ENCODE data around the gene ASGR2.
"Not testable (repeated sequence)": the region's sequence is repeated elsewhere in the genome, so short reads cannot be mapped to it uniquely, and the experiment has no call there.

Gene ASGR2

GRCh38 chr17:7123844-7124243 is 9.2 kb upstream of the ASGR2 start:
- FAIRE-seq: no peak

DNA sequence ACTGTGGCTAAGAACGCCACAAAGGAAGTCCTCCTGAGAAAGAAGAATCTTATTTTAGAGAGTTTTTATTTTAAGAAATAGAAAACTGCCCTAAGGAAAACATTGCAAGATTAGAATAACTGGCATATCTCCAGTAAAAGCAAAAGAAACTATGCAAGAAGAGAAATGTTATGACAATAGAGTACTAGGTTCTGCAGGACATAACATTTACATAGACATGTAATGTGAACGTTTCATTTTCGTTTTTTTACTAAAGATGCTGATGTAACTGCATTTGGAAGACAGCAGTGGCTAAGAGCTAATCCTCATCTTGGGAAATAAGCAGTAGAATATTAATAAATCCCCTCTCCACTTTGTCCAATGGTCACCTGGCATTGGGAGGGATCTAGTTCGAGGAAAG is 7.8 kb upstream of the ASGR2 start:
- no peak for FAIRE-seq

DNA sequence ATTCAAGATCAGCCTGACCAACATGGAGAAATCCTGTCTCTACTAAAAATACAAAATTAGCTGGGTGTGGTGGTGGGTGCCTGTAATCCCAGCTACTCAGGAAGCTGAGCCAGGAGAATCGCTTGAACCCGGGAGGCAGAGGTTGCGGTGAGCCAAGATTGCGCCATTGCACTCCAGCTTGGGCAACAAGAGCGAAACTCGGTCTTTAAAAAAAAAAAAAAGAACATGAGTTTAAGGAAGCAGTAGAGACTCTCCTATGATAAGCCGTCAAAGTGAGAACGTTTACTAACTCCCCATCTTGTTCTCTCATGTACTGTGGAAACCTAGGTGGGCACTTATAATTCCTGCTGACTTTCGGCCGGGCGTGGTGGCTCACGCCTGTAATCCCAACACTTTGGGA is 6.0 kb upstream of the ASGR2 start:
- FAIRE-seq: not testable (repeated sequence)

DNA sequence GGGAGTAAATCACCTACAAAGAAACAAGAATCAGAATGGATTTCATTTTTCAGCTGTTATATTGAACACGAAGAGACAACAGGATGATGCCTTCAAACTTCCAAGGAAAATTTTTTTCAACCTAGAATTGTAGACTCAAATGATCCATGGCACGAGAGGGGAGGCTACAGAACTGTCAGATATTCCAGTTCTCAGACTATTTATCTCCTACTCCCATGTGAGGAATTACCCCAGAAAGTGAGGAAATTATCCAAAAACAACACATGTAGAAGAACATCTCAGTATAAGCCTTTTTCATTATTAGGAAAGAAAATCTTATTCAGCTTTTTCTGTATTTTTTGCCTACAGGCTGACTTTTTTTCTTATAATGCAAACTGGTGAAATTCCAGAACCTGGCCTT is 5.5 kb upstream of the ASGR2 start:
- no peak for FAIRE-seq

GRCh38 chr17:7119314-7119713 is 4.7 kb upstream of the ASGR2 start:
- FAIRE-seq: no peak

- FAIRE-seq: no peak
Measured at GRCh38 chr17:7114875-7115614, 423 bp upstream of the ASGR2 start.

DNA sequence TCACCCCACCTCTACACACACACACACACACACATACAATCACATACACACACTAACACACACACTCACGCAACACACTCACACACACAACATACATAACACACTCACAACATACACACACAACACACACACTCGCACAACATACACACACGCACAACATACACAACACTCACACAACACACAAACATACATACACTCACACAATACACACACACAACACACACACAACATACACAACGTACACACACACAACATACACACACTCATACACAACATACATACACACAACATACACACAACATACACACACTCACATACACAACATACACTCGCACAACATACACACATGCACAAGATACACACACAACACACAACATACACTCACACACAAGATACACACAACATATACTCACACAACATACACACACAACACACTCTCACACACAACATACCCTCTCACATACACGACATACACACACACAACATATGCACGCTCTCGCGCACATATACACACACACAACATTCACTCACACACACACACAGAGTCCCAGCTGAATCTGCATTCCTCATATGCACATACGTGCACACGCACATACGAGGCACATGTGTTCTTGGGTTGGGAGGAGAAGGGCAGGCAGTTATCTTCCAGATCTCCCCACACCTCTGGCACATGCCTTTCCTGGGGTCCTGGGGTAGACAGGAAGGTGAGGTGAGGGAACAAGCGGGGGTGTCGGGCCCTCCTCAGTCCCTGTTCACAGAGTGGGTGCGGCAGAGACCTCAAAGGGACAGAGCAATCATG is 1.1 kb downstream of the ASGR2 start:
- FAIRE-seq: no peak

DNA sequence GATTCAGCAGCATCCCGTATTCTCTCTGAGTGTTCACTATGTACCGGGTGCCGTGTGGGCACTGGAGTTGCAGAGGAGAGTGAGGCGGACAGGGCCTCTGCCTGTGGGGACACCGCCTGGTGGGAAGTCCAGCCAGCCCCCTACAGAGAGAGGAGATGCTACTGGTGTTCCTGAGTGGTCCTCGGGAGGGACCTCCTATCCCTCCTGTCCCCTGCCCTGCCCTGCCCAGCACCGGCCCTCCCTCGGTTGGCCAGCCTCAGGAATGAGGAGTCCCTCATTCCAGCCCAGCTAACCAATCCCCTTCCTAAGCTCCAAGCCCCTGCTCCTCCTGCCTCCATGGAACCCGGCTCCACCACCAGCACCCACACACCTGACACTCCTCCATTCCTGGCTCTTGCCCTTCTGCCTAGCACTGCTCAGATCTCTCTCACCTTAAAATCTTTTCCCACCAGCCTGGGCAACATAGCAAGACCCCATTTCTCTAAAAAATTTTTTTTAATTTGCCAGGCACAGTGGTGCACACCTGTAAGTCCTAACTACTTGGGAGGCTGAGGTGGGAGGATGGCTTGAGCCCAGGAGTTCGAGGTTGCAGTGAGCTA is 2.0 kb downstream of the ASGR2 start:
- FAIRE-seq: no peak

GRCh38 chr17:7111784-7112509 is 2.7 kb downstream of the ASGR2 start:
- no peak for FAIRE-seq

DNA sequence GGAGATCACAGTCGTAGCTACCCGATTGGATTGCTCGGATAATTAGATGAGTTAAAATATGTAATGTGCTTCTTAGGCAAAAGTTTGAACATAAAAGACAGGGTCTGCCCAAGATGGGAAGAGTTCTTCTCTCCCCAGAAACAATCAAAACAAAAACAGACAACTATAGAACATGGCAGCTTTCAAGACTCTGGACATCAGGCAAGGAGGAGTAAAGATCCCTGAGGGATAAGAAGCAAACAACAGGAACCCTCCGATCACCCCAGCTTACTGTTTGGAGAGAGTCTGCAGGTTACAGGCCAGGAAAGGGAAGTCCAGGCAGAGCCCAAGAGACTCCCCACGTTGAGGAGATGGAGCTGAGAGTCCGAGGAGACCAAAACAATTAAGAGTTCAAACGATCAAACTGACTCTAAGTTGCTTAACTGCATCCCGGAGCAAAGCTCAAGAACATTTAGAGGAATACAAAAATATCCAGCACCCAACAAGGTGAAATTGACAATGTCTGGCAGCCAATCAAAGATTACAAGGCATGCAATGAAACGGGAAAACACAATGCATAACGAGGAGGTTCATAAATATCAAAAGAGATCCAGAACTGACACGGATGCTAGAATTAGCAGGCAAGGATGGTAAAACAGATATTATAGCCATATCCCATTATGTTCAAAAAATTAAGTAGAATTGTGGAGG is 3.9 kb downstream of the ASGR2 start:
- FAIRE-seq: no peak

DNA sequence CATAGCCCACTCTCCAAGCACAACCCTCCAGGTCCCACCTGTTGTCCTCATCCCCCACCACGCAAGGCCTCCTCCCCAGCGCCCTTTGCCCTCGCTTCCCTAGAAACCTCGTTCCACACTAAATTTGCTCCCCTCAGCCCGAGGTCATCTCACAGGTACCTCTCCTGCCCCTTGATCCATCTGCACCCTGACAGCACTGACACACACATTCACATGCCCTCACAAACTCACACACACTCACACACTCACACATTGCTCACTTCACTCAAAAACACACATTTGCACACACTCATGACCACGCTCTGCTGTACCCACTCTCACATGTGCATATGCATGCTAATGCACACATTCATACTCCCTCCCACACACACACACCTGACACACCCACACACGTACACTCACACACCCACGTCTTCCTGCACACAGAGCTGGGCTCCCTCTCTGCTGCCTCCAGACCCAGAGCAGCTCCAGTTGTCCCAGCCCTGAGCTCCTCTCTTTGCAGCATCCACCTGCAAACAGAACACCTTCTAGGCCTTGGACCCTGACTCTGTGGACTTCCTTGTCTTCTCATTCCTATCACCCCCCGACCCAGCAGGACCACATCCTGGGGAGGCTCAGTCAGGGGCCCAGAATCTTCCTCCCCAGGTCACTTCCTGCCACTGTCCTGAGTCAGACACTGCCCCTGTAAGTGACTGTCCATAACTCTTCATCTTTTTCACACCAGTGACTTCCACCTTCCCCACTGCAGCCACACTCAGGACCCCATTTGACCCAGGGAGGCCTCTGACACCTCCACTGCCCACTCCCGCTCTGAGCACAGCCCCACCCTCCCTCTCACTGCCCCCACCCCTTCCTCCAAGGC is 4.9 kb downstream of the ASGR2 start:
- FAIRE-seq: no peak

DNA sequence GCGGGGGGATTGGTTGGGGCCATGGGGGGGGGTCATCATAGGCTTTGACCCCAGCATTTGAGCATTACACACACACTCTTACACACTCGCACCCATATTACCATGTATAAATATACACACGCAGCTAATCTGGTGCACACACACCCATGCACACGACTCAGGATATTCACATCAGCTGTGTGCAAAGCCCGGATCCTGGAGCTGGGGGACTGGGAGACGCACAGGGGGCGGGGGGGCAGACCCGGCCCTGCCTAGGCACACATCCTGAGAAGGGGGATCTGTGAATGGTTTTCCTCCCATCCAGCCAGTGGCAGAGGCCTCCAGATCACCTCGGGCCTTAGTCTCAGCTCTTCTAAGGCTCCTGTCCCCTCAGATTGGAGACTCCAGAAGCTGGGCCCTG is 5.6 kb downstream of the ASGR2 start:
- FAIRE-seq: no peak

- no peak for FAIRE-seq
Measured at GRCh38 chr17:7108560-7108925, 6.1 kb downstream of the ASGR2 start.

DNA sequence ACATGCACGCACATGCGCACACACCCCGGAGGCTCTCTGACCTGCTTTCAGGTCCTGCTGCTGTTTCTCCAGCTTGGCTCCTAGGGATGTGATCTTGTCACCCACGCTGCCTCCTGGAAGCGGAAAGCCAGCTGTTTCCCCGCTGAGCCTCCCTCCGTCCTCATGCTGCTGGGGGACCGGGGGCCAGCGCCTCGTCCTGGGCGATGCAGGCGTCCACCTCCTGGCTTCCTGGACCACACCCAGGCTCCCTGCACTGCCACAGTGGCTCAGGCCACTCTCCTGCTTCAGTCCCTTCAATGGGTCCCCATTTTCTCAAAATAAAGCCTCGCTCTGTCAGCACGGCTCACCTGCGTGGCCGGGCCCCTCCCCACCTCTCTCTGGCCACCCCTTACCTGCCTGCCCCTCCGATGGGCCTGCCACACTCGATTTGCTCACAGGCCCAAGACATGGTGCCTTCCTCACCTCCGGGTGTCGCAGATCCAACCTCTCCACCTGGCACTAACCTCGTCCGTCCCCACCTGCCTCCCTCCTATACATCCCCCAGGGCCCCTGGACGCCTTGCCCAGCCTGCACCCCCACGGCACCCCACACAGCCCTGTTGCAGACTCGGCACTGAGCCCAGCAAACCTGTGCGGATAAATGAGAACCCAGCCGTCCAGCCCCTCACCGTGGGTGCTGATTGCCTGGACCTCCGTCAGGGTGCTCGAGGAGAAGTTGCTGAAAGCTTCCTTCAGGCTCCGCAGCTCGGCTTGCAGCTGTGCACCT is 6.6 kb downstream of the ASGR2 start:
- FAIRE-seq: no peak

DNA sequence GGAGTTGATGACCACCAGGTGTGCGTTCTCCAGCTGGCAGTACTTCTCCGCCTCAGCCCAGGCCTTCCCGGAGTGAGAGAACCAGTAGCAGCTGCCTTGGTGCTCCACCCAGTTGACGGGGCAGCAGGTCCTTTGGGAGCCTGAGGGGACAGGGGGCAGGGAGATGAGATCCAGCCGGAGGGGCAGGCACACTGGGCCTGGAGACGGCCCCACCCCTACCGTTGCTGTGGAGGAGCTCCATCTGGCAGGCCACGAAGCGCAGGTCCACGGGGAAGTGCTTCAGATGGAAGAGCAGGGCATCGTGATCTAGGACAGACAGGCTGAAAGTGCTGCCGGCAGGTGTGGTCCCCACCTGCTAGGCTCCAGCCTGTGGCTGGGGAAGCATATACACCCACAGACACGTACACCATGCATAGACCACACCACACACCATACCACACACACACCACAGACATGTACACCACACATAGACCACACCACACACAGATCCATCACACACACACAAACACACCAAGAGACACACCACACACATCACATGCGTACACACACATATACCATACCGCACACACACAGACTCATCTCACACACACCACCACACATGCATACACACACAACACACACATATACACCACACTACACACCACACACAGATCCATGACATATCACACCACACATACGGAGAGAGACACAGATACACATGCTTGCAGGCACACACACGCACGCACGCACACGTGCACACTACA is 7.4 kb downstream of the ASGR2 start:
- no peak for FAIRE-seq

GRCh38 chr17:7102421-7102820 is 12.2 kb downstream of the ASGR2 start:
- FAIRE-seq: no peak

DNA sequence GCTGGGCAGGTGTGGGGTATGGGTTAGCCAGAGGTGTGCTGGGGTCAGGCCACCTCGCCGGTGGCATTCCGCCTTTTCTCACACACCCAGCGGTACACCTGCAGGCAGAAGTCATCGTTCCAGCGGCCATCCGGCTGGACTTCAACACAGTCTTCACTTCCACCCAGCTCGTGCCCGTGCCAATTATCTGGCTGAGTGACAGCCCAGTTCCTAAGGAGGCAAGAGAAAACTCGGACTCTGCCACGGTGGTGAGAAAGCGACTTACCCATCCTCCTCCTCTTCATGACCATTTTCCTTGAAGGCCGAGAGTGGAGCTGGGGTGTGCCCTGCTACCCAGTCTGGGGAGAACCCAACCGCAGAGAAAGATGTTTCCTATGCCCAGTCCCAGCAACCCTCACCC is 13.1 kb downstream of the ASGR2 start:
- FAIRE-seq: no peak

DNA sequence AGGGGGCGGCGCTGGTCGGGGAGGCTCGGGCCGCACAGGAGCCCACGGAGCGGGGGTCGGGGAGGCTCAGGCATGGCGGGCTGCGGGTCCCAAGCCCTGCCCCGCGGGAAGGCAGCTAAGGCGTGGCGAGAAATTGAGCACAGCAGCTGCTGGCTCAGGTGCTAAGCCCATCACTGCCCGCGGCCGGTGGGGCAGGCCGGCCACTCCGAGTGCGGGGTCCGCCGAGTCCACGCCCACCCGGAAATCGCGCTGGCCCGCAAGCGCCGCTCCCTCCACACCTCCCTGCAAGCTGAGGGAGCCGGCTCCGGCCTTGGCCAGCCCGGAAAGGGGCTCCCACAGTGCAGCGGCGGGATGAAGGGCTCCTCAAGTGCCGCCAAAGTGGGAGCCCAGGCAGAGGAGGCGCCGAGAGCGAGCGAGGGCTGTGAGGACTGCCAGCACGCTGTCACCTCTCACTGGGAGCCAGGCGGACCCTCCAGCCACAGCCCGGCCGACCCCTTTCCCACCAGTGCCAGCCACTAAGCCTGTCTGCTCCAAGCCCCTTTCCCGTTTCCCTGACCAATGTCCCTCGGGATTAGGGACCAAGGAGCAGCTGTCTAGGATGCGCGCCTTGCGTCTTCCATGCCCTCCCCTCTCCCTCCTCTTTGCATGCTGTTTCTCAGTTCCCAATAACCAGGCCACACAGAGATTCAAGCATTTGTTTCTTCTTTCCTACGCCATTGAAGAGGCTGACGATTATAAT is 13.8 kb downstream of the ASGR2 start:
- not testable (repeated sequence) for FAIRE-seq

DNA sequence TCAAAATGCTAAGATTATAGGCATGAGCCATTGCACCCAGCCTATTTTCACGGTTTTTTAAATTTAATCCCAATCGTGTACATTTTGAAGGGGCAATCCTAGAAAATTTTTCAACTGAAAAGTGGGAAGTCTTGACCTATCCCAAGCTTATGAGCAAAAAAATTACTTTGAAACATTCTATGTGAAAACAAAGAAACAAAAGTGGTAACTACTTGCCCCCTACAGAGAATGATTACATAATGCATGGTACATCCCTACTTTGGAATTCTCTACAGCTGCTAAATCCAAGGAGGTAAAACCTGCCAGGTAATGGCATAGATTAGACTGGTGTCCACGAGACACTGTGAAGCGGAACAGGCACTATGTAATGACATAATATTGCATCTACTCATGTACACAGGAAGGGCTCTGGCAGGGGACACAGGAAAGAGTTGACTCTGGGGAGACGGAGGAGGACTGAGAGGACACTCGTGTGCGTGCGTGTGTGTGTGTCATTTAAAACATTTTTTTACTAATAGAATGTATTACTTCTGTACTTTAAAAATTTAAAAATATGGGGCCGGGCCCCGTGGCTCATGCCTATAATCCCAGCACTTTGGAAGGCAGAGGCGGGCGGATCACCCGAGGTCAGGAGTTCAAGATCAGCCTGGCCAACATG is 15.7 kb downstream of the ASGR2 start:
- FAIRE-seq: no peak

Data from islet of Langerhans (tissue), 1 donor.